ENCODE results near the gene DDX20.

DDX20 gene

GRCh38 chr1:111801071-111801850 is 45.6 kb downstream of the DDX20 start:
- Histone ChIP-seq H3K9me3 (ENCODE audit: low read length) (peaks cover 3% of the 10 kb centered on the region; the same call in 1 of the 2 replicates), H3K4me1 (ENCODE audit: insufficient read depth, low read length, severe bottlenecking) (no peaks in the 10 kb centered on the region), H3F3A (ENCODE audit: insufficient read depth, low read length) (no peaks in the 10 kb centered on the region), H3K27me3 (ENCODE audit: insufficient read depth, low read length) (peaks cover 3% of the 10 kb centered on the region; the same call in 1 of the 2 replicates), H3K4me3 (ENCODE audit: low read depth, low read length, poor library complexity, severe bottlenecking) (no peak overlapping the region), H3K27ac (ENCODE audit: low read depth, low read length, poor library complexity, severe bottlenecking) (no peak overlapping the region), H3K36me3 (ENCODE audit: insufficient read depth, low read length) (no peaks in the 10 kb centered on the region), H3K79me2 (ENCODE audit: insufficient read depth, low read length) (no peaks in the 10 kb centered on the region), H3K4me2 (ENCODE audit: low read length) (no peak overlapping the region), H3K9me2 (ENCODE audit: low read depth, low read length) (no peaks in the 10 kb centered on the region), H3K9ac (ENCODE audit: low read length) (no peak overlapping the region), H4K20me1 (ENCODE audit: insufficient read depth, low read length) (no peaks in the 10 kb centered on the region), H2AFZ (ENCODE audit: low read length) (no peak overlapping the region)
- TF ChIP-seq EZH2 (IDR thresholded peaks at IDR 0.05; ENCODE audit: borderline replicate concordance, low read length) (no peak), CTCF (IDR thresholded peaks at IDR 0.05; ENCODE audit: low read length) (no peak)

- H3K4me2 ChIP-seq (ENCODE audit: low read length) = no peak overlapping the region
- no peaks in the 10 kb centered on the region for H3K4me1 ChIP-seq (ENCODE audit: insufficient read depth, low read length, severe bottlenecking)
- no peak overlapping the region for H2AFZ ChIP-seq (ENCODE audit: low read length)
- no peak overlapping the region for H3K27ac ChIP-seq (ENCODE audit: low read depth, low read length, poor library complexity, severe bottlenecking)
- H3K9me2 ChIP-seq (ENCODE audit: low read depth, low read length) = no peaks in the 10 kb centered on the region
- H4K20me1 ChIP-seq (ENCODE audit: insufficient read depth, low read length) = no peaks in the 10 kb centered on the region
- H3K36me3 ChIP-seq (ENCODE audit: insufficient read depth, low read length) = no peaks in the 10 kb centered on the region
- peaks cover 3% of the 10 kb centered on the region; the same call in 1 of the 2 replicates for H3K27me3 ChIP-seq (ENCODE audit: insufficient read depth, low read length)
- H3K4me3 ChIP-seq (ENCODE audit: low read depth, low read length, poor library complexity, severe bottlenecking) = no peak overlapping the region
- TF ChIP-seq EZH2 (IDR thresholded peaks at IDR 0.05; ENCODE audit: borderline replicate concordance, low read length) = no peak
- no peak for TF ChIP-seq CTCF (IDR thresholded peaks at IDR 0.05; ENCODE audit: low read length)
- H3K9me3 ChIP-seq (ENCODE audit: low read length) = peaks cover 3% of the 10 kb centered on the region; the same call in 1 of the 2 replicates
- no peak overlapping the region for H3K9ac ChIP-seq (ENCODE audit: low read length)
- no peaks in the 10 kb centered on the region for H3K79me2 ChIP-seq (ENCODE audit: insufficient read depth, low read length)
- H3F3A ChIP-seq (ENCODE audit: insufficient read depth, low read length) = no peaks in the 10 kb centered on the region
Observed at GRCh38 chr1:111802110-111802509, 46.4 kb downstream of the DDX20 start.

- TF ChIP-seq EZH2 (IDR thresholded peaks at IDR 0.05; ENCODE audit: borderline replicate concordance, low read length) (no peak), CTCF (IDR thresholded peaks at IDR 0.05; ENCODE audit: low read length) (no peak)
- no peaks in the 10 kb centered on the region for H3K4me1 ChIP-seq (ENCODE audit: insufficient read depth, low read length, severe bottlenecking)
- no peak overlapping the region for H2AFZ ChIP-seq (ENCODE audit: low read length)
- no peaks in the 10 kb centered on the region for H3K36me3 ChIP-seq (ENCODE audit: insufficient read depth, low read length)
- H3K9me2 ChIP-seq (ENCODE audit: low read depth, low read length) = no peaks in the 10 kb centered on the region
- H3K79me2 ChIP-seq (ENCODE audit: insufficient read depth, low read length) = no peaks in the 10 kb centered on the region
- H3K27ac ChIP-seq (ENCODE audit: low read depth, low read length, poor library complexity, severe bottlenecking) = no peak overlapping the region
- H3K9me3 ChIP-seq (ENCODE audit: low read length) = peaks cover 3% of the 10 kb centered on the region; the same call in 1 of the 2 replicates
- H3K9ac ChIP-seq (ENCODE audit: low read length) = no peak overlapping the region
- peaks cover 3% of the 10 kb centered on the region; the same call in 1 of the 2 replicates for H3K27me3 ChIP-seq (ENCODE audit: insufficient read depth, low read length)
- no peak overlapping the region for H3K4me2 ChIP-seq (ENCODE audit: low read length)
- no peak overlapping the region for H3K4me3 ChIP-seq (ENCODE audit: low read depth, low read length, poor library complexity, severe bottlenecking)
- no peaks in the 10 kb centered on the region for H3F3A ChIP-seq (ENCODE audit: insufficient read depth, low read length)
- no peaks in the 10 kb centered on the region for H4K20me1 ChIP-seq (ENCODE audit: insufficient read depth, low read length)
Observed at GRCh38 chr1:111802984-111803383, 47.3 kb downstream of the DDX20 start.
